ENCODE data around the gene MED8.
"Not testable (repeated sequence)": the region's sequence is repeated elsewhere in the genome, so short reads cannot be mapped to it uniquely, and the experiment has no call there.

MED8 gene

DNA sequence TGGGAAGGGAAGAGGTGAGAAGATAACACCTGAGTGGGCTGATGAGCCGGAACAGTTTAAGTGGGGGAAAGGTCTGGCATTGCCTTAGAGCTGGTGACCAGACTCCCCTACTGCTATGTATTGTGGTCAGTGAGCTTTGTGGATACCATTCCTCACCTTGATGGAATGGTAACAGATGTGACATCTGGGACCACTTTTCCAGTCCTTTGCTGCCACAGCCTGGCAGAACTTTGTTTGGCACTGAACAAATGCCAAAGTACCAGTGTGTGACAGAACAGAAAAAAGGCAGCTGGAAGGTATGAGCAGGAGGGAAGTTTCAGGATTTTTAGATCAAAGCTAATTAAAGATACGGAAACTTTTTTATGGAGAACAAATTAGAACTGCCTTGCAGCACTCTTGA is 6.2 kb downstream of the MED8 start:
- DNase-seq (ENCODE audit: low read depth, low spot score) = no peak

DNA sequence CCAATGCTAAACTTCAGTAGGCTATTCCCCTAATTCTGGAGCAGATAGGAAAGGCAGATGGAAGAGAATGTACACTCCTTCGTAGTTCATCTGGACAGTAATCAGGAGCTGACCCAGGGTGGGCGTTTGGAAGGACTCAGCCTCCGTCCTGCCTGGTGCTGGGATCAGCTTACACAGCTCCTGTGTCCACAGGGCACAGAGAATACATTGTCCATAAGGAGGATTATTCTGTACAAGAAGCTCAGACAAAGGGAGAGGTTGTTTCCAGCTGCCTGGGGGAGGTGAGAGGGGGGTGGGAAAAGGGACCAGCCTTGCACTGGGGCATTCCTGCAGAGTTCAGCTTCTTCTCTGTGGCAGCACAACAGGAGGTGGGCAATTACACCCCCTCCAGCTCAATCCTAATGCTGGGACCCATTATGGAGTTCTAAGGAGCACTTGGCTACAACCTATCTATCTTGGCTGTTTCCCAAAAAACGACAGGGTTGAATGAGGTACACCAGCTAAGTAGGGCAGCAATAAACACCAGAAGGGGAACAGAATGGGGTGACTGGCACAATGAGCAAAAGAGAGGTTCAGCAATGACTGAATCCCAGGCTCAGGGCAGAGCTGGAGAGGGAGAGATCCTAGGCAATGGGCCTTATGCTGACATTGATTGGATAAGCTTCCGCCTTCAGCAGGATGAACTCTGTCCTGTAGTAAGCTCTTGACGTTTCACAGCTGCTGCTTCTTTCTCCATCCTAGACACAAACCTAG is 7.4 kb downstream of the MED8 start:
- no peak for DNase-seq (ENCODE audit: low read depth, low spot score)

DNA sequence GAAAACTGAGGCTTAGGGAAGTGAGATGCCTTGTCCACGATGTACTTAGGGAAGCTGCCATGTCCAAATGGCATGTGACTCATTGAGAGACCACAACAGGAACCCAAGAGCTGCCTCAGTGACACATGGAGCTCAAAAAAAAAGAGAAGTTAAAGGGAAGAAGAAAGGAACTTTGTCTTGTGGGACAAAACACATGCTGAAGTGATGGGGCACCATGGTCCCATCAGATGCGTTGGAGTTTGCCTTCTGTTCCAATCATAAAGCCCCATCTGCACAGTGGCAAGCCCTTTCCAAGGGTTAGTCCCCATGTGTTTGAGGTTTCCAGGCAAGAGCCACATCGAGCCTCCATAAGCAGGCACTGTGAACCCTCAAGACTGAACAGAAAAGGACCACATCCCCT is 8.0 kb downstream of the MED8 start:
- no peak for DNase-seq (ENCODE audit: low read depth, low spot score)

DNA sequence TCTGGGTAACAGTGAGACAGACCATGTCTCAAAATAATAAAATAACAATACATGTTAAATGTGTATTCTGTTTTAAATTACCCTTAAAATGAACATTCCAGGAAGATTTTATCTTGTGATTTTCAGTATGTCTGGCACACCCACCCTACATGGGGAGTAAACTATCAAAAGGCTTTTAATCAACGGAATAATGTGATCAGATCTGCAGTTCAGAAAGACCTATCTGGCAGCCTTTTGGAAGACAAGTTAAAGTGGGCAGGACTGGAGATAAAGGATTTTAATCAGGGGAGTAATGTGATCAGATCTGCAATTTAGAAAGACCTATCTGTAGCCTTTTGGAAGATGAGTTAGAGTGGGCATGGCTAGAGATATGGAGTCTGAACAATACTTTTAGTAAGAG is 10.1 kb downstream of the MED8 start:
- no peak for DNase-seq (ENCODE audit: low read depth, low spot score)

DNA sequence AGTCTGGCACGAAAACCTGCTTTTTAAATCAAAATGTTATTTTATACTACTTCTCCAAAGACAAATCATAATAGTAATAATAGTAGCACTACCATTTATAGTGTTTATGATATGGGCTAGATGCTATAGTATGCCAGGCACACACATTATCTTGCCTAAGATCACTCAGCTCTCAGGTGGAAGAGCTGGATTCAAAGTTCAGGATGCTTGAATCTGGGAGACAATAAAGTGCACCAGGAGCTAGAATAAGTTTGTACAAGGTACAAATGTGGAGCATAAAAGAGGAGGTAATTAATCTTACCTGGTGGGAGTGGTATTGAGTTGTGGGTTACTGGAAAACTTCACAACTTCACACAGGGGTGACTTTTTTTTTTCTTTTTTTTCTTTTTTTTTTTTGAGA is 11.8 kb downstream of the MED8 start:
- DNase-seq (ENCODE audit: low read depth, low spot score) = no peak

DNA sequence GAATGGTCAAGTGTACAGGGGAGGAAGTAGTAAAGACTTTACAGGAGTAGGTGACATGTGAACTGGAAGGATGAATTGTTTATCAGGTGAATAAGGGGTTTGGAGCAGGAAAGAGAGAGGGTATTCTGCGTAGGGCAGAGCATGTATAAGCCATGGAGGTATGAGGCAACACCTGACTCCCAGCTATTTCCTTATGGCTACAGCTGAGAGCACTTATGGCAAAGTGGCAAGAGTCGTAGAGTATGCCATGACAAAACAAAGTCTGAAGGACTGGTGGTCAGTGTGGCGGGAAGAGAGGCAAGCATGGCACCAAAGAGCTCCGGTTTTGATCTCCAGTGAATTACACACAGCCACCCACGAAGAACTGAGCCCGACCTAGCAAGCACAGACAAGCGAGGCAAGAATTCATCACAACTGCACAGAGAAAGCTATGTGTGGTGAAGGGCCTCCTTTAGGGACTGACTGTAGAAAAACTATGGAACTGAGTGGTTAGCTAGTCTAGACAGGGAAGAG is 12.8 kb downstream of the MED8 start:
- DNase-seq (ENCODE audit: low read depth, low spot score) = no peak

DNA sequence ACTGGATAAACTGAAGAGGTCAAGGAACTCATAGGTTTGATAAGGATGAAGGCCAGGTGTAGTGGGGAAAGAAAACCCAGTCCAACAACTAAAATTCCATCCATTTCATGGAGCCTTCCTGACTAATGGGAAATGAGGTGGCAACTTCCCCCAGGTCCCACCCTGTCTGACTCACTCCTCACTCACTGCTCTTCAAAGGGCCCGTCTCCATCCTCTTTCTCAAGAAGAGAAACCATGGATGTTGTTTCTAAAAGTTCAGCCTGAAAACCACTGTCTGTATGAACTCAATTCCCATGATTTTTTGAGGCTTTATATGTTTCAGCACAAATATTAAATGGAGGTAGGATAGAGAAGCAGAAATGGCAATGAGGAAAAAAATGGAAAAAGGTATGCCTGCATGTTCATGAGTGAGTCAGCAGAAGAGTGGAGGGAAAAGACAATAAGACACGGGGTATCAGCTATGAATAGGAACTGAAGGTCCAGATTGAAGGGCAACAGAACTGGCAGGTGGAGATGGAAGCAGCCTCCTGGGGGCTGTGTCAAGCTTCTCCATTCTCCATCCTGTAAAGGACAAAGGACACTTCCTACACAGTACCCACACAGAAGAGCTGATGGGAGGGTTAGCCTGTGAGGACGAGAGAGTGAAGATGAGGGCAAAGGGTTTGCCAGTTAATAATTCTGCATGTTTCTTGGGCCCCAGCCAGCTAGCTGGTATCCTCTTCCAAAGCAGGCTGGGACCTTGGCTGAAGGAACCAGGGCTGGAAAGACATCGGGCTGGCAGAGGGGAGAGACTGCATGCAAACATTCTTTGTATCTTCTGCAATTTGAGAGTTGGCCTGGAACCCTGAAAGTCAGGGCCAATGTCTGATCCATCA is 16.3 kb downstream of the MED8 start:
- no peak for DNase-seq (ENCODE audit: low read depth, low spot score)

DNA sequence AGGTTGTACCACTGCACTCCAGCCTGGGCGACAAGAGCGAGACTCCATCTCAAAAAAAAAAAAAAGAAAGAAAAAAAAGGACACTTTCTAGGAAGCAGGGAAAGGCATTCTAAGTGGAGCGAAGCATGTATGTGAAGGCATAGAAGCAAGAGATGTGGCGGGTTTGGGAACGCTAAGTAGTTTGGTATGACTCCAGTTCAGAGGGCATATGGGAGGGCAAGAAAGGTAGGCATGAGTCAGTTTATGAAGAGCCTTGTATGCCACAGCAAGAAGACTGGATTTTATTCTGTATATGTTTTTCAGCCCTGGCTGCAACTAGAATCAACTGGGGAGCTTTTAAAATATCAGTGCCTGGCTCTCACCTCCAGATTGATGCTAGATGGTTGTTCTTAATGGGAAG is 17.4 kb downstream of the MED8 start:
- DNase-seq (ENCODE audit: low read depth, low spot score) = no peak

DNA sequence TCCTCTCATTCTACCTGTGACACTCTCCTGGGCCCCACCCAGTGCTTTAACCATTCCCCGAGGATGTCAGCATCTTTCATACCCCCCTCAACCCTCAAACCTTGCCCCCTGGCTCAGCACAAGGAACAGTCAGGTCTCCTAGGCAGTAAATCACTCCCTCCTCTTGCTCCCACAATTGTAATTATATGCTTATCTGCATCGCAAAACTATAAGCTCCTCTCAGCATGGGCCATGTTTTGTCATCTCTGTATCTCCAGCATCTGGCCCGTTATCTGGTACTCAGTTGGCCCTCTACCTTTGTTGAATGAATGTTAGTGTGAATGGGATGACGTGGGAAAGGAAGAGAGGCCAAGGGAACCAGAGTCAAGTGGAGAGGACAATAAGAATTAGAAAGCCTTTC is 19.0 kb downstream of the MED8 start:
- no peak for DNase-seq (ENCODE audit: low read depth, low spot score)

DNA sequence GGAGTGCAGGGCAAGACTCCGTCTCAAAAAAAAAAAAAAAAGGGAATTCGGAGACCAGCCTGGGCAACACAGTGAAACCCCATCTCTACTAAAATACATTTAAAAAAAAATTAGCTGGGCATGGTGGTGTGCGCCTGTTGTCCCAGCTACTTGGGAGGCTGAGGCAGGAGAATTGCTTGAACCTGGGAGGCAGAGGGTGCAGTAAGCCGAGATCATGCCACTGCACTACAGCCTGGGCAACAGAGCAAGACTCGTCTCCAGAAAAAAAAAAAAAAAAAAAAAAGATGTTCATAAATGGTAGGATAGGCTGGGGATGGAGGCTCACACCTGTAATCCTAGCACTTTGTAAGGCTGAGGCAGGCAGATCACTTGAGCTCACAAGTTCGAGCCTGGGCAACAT is 19.8 kb downstream of the MED8 start:
- DNase-seq (ENCODE audit: low read depth, low spot score) = not testable (repeated sequence)

DNA sequence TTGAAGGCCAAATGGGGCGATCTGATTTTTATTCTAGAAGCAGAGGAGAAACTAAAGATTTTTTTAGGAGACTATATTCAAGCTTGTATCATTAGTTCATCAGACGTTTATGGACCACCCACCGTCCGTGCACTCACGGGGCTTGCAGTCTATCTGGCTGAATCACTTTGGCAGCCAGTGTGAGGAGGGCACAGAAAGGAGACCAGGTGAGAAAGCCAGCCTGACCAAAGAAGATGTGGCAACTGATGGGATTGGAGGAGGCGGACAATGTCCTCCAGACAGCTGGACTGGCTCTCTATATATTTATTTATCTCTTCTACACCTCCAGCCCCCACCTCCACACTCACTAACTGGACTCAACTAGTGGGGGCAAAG is 21.0 kb downstream of the MED8 start:
- no peak for DNase-seq (ENCODE audit: low read depth, low spot score)

DNA sequence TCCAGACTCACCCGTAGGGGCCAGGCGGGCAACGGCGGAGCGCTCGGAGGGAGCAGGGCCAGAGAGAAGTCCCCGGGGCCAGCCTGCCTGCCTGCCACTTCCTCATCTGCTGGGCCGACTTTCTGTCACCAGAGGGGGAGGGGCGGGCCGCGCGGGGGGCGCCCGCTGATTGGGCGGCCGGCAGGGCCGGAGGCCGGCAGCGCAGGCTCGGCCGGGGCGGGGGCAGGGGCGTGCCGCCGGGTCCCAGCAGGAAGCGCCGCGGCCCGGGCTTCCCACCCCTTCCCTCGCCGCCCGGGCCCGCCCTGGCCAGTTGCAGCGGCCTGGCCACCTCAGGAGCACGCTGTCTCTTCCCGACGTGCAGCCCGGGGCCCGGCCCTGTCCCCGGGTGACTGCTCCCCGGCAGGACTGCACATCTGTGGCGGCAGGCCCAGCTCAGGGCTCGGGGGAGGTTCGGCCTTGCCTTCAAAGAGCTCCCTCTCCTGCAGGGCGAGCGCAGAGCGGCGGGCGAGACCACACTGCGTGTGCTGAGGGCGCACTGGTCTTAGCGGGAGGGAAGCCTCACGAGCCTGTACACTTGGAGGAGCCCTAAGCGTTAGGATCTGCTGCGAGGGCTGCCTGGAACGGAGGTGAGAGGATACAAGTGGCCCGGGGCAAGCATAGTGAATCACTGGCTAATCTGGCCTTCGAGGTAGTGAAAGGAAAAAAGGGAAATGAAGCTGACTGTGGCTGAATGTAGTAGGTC is 21.5 kb downstream of the MED8 start, which contains the start of gene ELOVL1:
Gene ELOVL1 (minus strand): TSS at position 108 of the 742 bp plus-strand sequence. CDS start 2,402 bp downstream, outside the sequence.
- DNase-seq (ENCODE audit: low read depth, low spot score) = peak; percentile 93

DNA sequence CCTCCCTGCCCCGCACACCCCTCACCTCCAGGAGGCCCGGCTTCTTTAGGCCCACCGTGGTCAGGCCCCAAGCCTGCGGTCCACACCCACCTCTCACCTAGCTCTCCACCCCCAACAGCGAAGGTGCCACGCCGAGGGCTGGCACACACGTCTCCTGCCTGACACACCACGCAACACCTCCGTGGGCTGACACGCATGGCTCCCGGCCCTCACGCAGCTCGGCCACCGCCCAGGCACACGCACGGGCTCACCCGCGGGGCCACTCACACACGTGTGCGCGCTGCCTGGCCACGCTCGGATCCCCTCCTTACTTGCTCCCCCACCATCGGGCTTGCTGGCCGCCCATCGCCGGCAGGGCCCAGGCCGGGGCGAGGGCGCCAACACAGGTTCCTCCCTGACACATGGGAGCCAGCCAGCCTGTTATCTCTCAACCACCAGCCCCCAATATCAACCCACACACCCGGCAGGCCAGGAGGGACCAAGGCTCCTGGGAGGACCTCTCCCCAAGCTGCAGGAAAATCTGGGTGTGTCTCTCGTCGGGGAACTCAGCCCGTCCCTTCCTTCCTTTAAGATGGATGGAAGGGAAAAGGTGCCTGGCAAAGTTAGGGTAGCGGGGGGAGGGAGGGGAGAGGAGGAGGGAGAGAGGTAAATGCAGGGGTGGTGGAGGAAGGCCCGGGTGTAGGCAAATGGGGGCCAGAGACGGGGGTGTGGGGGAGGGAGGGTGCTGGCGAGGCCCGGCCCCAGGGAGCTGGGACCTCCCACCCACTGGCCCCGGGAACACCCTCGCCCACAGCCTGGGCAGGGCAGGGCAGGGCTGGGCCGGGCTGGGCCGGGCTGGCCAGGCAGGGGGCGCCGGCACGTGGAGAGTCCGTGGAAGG is 22.3 kb downstream of the MED8 start:
- DNase-seq (ENCODE audit: low read depth, low spot score) = peak; percentile 33

DNA sequence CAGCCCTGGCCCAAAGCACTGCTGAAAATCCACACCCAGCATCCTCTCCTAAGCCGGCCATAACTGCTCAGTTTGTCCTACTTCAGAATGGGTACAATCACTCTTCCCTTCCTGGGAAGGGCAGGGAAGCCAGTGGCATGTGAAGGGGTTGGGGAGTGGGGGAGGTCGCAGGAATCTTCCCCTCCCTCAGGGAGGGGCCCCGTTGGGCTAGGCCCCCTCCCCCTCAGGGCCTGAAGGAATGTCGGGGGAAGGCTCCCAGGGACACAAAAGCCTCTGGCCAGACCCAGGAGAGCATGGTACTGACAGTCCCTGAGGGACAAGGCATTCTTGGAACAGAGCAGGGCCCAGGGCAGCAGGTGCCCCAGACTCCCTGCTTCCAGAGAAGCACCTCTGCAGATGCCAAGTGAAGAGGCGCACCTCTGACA is 23.0 kb downstream of the MED8 start:
- DNase-seq (ENCODE audit: low read depth, low spot score) = peak; percentile 50

DNA sequence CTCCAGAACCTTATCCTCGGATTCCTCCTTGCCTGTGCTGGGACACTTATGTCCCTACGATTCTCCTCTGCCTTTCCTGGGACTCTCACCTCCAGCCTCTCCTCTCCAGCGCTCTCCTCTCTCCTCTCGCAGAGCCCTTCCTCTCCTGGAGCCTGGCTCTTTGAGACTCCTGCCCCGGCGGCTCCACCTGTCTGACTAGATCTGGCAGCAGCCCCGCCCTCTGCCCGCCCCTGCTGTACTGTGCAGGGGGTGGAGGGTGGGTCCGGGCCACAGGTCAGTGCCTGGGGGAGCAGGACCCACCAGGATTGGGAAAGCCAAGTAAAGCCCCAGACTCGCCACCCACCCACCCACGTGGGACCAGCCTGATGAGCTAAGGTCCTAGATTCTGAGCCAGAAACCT is 23.4 kb downstream of the MED8 start:
- peak; percentile 73 for DNase-seq (ENCODE audit: low read depth, low spot score)

DNA sequence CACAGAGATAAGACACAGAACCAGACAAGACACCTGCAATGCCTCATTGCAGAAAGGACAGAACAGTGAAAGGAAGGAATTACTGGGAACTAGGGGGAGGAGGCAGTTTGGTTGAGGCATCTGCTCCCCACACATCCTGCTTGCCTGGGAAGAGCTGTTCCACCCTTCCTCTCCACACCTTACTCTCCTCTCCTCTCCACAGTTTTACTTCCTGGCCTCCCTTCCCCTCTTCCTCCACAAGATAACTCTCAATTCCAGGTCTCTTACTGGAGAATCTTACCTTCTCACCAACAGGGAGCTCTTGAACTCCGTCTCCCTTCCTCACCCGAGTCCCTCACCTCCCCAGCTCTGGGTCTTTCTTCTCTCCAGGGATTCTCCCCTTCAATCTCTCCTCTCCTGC is 23.9 kb downstream of the MED8 start:
- no peak for DNase-seq (ENCODE audit: low read depth, low spot score)

DNA sequence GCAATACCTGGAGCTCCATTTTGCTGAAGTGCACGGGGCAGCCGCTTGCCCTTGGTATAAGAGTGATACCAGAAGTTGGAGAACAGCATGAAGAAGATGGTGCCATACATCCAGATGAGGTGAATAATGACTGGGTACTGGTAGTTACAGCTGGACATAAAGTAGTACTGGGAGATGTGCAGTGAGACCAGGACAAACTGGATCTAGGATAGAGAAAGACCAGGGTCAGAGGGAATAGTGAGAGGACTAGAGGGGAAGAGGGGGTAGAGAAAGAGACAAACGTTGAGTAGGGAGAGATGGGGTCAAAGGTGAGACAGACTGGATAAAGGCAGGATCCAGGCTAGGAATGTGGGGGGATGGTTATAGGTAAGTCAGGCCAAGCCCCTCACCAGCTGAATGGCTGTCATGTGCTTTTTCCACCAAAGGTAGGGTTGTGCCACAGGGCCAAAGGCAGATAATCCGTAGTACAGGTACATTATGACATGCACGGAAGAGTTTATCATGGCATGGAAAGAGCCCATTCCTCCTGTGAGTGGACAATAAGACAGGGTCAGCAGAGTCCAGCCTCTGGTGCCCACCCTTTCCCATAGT is 25.6 kb downstream of the MED8 start:
- DNase-seq (ENCODE audit: low read depth, low spot score) = no peak

DNA sequence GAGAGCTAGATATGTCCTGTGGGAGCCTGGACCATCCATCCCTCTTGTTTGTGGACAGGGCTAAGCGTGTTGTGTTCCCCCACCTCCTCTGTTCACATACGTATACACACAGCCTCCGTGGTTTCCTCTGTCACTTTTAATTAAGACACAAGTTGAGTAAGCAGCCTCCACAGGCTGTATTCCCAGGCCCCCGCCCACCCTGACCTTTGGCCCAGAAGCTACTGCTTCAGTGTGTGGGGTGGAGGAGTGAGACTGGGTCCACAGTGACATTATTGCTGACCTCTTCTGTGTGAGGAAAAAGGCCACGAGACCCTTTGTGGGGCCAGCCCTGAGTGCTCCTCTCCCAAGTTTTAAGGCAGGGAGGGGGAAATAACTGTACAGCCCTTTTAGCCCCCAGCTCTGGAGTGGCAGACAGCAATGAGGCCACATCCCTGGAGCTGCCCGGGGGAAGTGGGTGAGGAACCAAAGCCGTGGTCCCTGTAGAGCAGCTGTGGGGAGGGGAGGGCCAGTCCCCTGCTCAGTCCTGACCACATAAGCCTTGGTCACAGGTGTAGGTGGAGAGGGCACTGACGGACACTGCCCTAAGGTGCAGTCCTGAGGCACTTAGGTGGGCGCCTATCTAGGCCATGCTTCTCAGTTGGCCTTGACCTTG is 26.2 kb downstream of the MED8 start:
- DNase-seq (ENCODE audit: low read depth, low spot score) = no peak

DNA sequence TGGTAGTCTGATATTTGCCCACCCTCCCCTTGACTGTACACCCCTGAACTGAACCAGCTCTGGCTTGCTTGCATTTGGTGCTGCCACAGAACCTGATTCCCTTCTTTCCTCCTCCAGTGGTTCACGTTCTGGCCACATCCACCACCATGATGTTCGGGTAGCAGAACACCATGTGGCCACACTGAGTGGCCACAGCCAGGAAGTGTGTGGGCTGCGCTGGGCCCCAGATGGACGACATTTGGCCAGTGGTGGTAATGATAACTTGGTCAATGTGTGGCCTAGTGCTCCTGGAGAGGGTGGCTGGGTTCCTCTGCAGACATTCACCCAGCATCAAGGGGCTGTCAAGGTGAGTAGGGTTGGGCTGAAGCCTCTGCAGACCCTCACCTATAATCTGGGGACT is 29.0 kb downstream of the MED8 start:
- DNase-seq (ENCODE audit: low read depth, low spot score) = no peak

DNA sequence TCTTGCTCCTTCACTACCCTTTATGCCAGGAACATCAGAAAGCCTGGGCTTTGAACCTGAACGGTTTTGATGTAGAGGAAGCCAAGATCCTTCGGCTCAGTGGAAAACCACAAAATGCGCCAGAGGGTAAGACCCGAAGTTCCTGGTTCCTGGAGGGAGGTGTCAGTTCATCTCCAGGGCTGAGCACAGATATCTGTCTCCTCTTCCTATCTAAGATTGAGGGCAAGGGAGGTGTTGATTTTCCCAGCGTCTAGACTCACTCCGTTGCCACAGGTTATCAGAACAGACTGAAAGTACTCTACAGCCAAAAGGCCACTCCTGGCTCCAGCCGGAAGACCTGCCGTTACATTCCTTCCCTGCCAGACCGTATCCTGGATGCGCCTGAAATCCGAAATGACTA is 29.9 kb downstream of the MED8 start:
- no peak for DNase-seq (ENCODE audit: low read depth, low spot score)

Measured in ELF-1 (cell line).